ENCODE data around the gene OR52E2. TPM values are rescaled to one million over a fixed set of nuclear protein-coding genes. Genes with fewer than 3 reads are reported as not detected.

OR52E2 gene
- not detected for polyA plus RNA-seq (2013, experiment 1 of 2)
- not detected for polyA plus RNA-seq (2013, experiment 2 of 2)

- Histone ChIP-seq H3K9ac (ENCODE audit: low read depth, low read length) (no peak within 1 kb of the TSS), H3K27ac (ENCODE audit: low read depth, low read length) (no peak within 1 kb of the TSS), H3K27me3 (ENCODE audit: insufficient read depth, low read length) (no peaks in the 10 kb centered on the region), H3K4me1 (ENCODE audit: insufficient read depth, low read length) (no peaks in the 10 kb centered on the region), H3K4me3 (ENCODE audit: low read length) (no peak within 1 kb of the TSS), H3K36me3 (ENCODE audit: insufficient read depth, low read length) (no peaks in the 10 kb centered on the region), H3K9me3 (ENCODE audit: insufficient read depth, low read depth, low read length) (no peaks in the 10 kb centered on the region)
- 88% methylated on average over 3 of the region's 3 CpGs for WGBS
These were observed at the start of gene OR52E2 for GRCh38 chr11:5059391-5059790. Gene OR52E2 (minus strand): TSS chr11:5059627. CDS start chr11:5059627, 0 bp downstream.

- Histone ChIP-seq H3K9me3 (ENCODE audit: insufficient read depth, low read depth, low read length) (no peaks in the 10 kb centered on the region), H3K36me3 (ENCODE audit: insufficient read depth, low read length) (no peaks in the 10 kb centered on the region), H3K4me3 (ENCODE audit: low read length) (no peak overlapping the region), H3K9ac (ENCODE audit: low read depth, low read length) (no peak overlapping the region), H3K27me3 (ENCODE audit: insufficient read depth, low read length) (no peaks in the 10 kb centered on the region), H3K4me1 (ENCODE audit: insufficient read depth, low read length) (no peaks in the 10 kb centered on the region), H3K27ac (ENCODE audit: low read depth, low read length) (no peak overlapping the region)
- WGBS = 85% methylated on average over 3 of the region's 3 CpGs
These were observed 47.9 kb upstream of the OR52E2 start for GRCh38 chr11:5107285-5107684.

GRCh38 chr11:5103066-5103465 lies 43.6 kb upstream of the OR52E2 start:
- no peak overlapping the region for H3K4me3 ChIP-seq (ENCODE audit: low read length)
- no peaks in the 10 kb centered on the region for H3K4me1 ChIP-seq (ENCODE audit: insufficient read depth, low read length)
- H3K27ac ChIP-seq (ENCODE audit: low read depth, low read length) = no peak overlapping the region
- H3K9me3 ChIP-seq (ENCODE audit: insufficient read depth, low read depth, low read length) = no peaks in the 10 kb centered on the region
- H3K36me3 ChIP-seq (ENCODE audit: insufficient read depth, low read length) = no peaks in the 10 kb centered on the region
- no peaks in the 10 kb centered on the region for H3K27me3 ChIP-seq (ENCODE audit: insufficient read depth, low read length)
- H3K9ac ChIP-seq (ENCODE audit: low read depth, low read length) = no peak overlapping the region

GRCh38 chr11:5102246-5102645 lies 42.8 kb upstream of the OR52E2 start:
- WGBS = 92% methylated on average over 2 of the region's 2 CpGs
- no peaks in the 10 kb centered on the region for H3K27me3 ChIP-seq (ENCODE audit: insufficient read depth, low read length)
- no peak overlapping the region for H3K4me3 ChIP-seq (ENCODE audit: low read length)
- H3K4me1 ChIP-seq (ENCODE audit: insufficient read depth, low read length) = no peaks in the 10 kb centered on the region
- no peak overlapping the region for H3K27ac ChIP-seq (ENCODE audit: low read depth, low read length)
- no peak overlapping the region for H3K9ac ChIP-seq (ENCODE audit: low read depth, low read length)
- no peaks in the 10 kb centered on the region for H3K9me3 ChIP-seq (ENCODE audit: insufficient read depth, low read depth, low read length)
- H3K36me3 ChIP-seq (ENCODE audit: insufficient read depth, low read length) = no peaks in the 10 kb centered on the region

GRCh38 chr11:5096011-5096410 lies 36.6 kb upstream of the OR52E2 start:
- H3K27me3 ChIP-seq (ENCODE audit: insufficient read depth, low read length) = no peaks in the 10 kb centered on the region
- no peak overlapping the region for H3K9ac ChIP-seq (ENCODE audit: low read depth, low read length)
- H3K4me3 ChIP-seq (ENCODE audit: low read length) = no peak overlapping the region
- no peaks in the 10 kb centered on the region for H3K9me3 ChIP-seq (ENCODE audit: insufficient read depth, low read depth, low read length)
- no peaks in the 10 kb centered on the region for H3K36me3 ChIP-seq (ENCODE audit: insufficient read depth, low read length)
- 94% methylated on average over 1 of the region's 2 CpGs for WGBS
- H3K27ac ChIP-seq (ENCODE audit: low read depth, low read length) = no peak overlapping the region
- no peaks in the 10 kb centered on the region for H3K4me1 ChIP-seq (ENCODE audit: insufficient read depth, low read length)

GRCh38 chr11:5092821-5093585 lies 33.6 kb upstream of the OR52E2 start:
- WGBS = 93% methylated on average over 6 of the region's 8 CpGs
- H3K9ac ChIP-seq (ENCODE audit: low read depth, low read length) = no peak overlapping the region
- H3K27ac ChIP-seq (ENCODE audit: low read depth, low read length) = no peak overlapping the region
- H3K9me3 ChIP-seq (ENCODE audit: insufficient read depth, low read depth, low read length) = no peaks in the 10 kb centered on the region
- H3K4me1 ChIP-seq (ENCODE audit: insufficient read depth, low read length) = no peaks in the 10 kb centered on the region
- H3K36me3 ChIP-seq (ENCODE audit: insufficient read depth, low read length) = no peaks in the 10 kb centered on the region
- no peaks in the 10 kb centered on the region for H3K27me3 ChIP-seq (ENCODE audit: insufficient read depth, low read length)
- H3K4me3 ChIP-seq (ENCODE audit: low read length) = no peak overlapping the region

- Histone ChIP-seq H3K36me3 (ENCODE audit: insufficient read depth, low read length) (no peaks in the 10 kb centered on the region), H3K9ac (ENCODE audit: low read depth, low read length) (no peak overlapping the region), H3K9me3 (ENCODE audit: insufficient read depth, low read depth, low read length) (no peaks in the 10 kb centered on the region), H3K27ac (ENCODE audit: low read depth, low read length) (no peak overlapping the region), H3K27me3 (ENCODE audit: insufficient read depth, low read length) (no peaks in the 10 kb centered on the region), H3K4me1 (ENCODE audit: insufficient read depth, low read length) (0 out of 2 replicates have a peak, but pooled peaks cover 8% of the 10 kb centered on the region), H3K4me3 (ENCODE audit: low read length) (no peak overlapping the region)
- 98% methylated on average over 1 of the region's 1 CpG for WGBS
These were observed 31.2 kb upstream of the OR52E2 start for GRCh38 chr11:5090668-5091067.

- Histone ChIP-seq H3K27ac (ENCODE audit: low read depth, low read length) (no peak overlapping the region), H3K4me1 (ENCODE audit: insufficient read depth, low read length) (0 out of 2 replicates have a peak, but pooled peaks cover 8% of the 10 kb centered on the region)
These were observed 29.1 kb upstream of the OR52E2 start for GRCh38 chr11:5088556-5088955.

GRCh38 chr11:5083602-5084001 lies 24.2 kb upstream of the OR52E2 start:
- Histone ChIP-seq H3K27me3 (ENCODE audit: insufficient read depth, low read length) (no peaks in the 10 kb centered on the region), H3K4me3 (ENCODE audit: low read length) (no peak overlapping the region), H3K9ac (ENCODE audit: low read depth, low read length) (no peak overlapping the region), H3K4me1 (ENCODE audit: insufficient read depth, low read length) (0 out of 2 replicates have a peak, but pooled peaks cover 8% of the 10 kb centered on the region), H3K27ac (ENCODE audit: low read depth, low read length) (no peak overlapping the region), H3K36me3 (ENCODE audit: insufficient read depth, low read length) (no peaks in the 10 kb centered on the region), H3K9me3 (ENCODE audit: insufficient read depth, low read depth, low read length) (no peaks in the 10 kb centered on the region)

More at GRCh38 chr11:5088556-5088955, 29.1 kb upstream of the OR52E2 start:
- H3K9me3 ChIP-seq (ENCODE audit: insufficient read depth, low read depth, low read length) = no peaks in the 10 kb centered on the region
- no peak overlapping the region for H3K4me3 ChIP-seq (ENCODE audit: low read length)
- H3K36me3 ChIP-seq (ENCODE audit: insufficient read depth, low read length) = no peaks in the 10 kb centered on the region
- no peaks in the 10 kb centered on the region for H3K27me3 ChIP-seq (ENCODE audit: insufficient read depth, low read length)
- no peak overlapping the region for H3K9ac ChIP-seq (ENCODE audit: low read depth, low read length)

GRCh38 chr11:5081405-5081804 lies 22.0 kb upstream of the OR52E2 start:
- H3K36me3 ChIP-seq (ENCODE audit: insufficient read depth, low read length) = no peaks in the 10 kb centered on the region
- H3K9me3 ChIP-seq (ENCODE audit: insufficient read depth, low read depth, low read length) = no peaks in the 10 kb centered on the region
- H3K27ac ChIP-seq (ENCODE audit: low read depth, low read length) = no peak overlapping the region
- whole genome bisulfite sequencing = 100% methylated on average over 1 of the region's 2 CpGs
- no peak overlapping the region for H3K4me3 ChIP-seq (ENCODE audit: low read length)
- H3K27me3 ChIP-seq (ENCODE audit: insufficient read depth, low read length) = no peaks in the 10 kb centered on the region
- H3K9ac ChIP-seq (ENCODE audit: low read depth, low read length) = no peak overlapping the region
- no peaks in the 10 kb centered on the region for H3K4me1 ChIP-seq (ENCODE audit: insufficient read depth, low read length)

GRCh38 chr11:5071799-5072198 lies 12.4 kb upstream of the OR52E2 start:
- Histone ChIP-seq H3K4me3 (ENCODE audit: low read length) (no peak overlapping the region), H3K27me3 (ENCODE audit: insufficient read depth, low read length) (no peaks in the 10 kb centered on the region)
- 76% methylated on average over 3 of the region's 3 CpGs for WGBS

GRCh38 chr11:5069272-5069671 lies 9.8 kb upstream of the OR52E2 start, which contains the start of gene OR52E1:
Gene OR52E1 (plus strand): TSS chr11:5069572.
- no peak within 1 kb of the TSS for H3K9ac ChIP-seq (ENCODE audit: low read depth, low read length)
- H3K27me3 ChIP-seq (ENCODE audit: insufficient read depth, low read length) = no peaks in the 10 kb centered on the region
- no peak within 1 kb of the TSS for H3K4me3 ChIP-seq (ENCODE audit: low read length)
- 86% methylated on average over 2 of the region's 3 CpGs for WGBS
- H3K27ac ChIP-seq (ENCODE audit: low read depth, low read length) = no peak within 1 kb of the TSS
- H3K4me1 ChIP-seq (ENCODE audit: insufficient read depth, low read length) = no peaks in the 10 kb centered on the region
- no peaks in the 10 kb centered on the region for H3K36me3 ChIP-seq (ENCODE audit: insufficient read depth, low read length)
- H3K9me3 ChIP-seq (ENCODE audit: insufficient read depth, low read depth, low read length) = no peaks in the 10 kb centered on the region

More at GRCh38 chr11:5071799-5072198, 12.4 kb upstream of the OR52E2 start:
- Histone ChIP-seq H3K9ac (ENCODE audit: low read depth, low read length) (no peak overlapping the region), H3K4me1 (ENCODE audit: insufficient read depth, low read length) (no peaks in the 10 kb centered on the region), H3K36me3 (ENCODE audit: insufficient read depth, low read length) (no peaks in the 10 kb centered on the region), H3K9me3 (ENCODE audit: insufficient read depth, low read depth, low read length) (no peaks in the 10 kb centered on the region), H3K27ac (ENCODE audit: low read depth, low read length) (no peak overlapping the region)
